Breast epithelium (tissue), 3 donors: ENCODE data around the gene TASOR2.

Experiments
- CTCF ChIP-seq, 3 donors: fragments of 450-650 bp; IDR thresholded peaks; one replicate each; pipeline ENCODE4 v1.5.1; 2016 to 2017; ENCODE audit warnings: antibody characterized with exemption in 3 of 3, mild to moderate bottlenecking in 3 of 3, moderate library complexity in 3 of 3
- POLR2A ChIP-seq: fragments of 450-650 bp; IDR thresholded peaks from one replicate; pipeline ENCODE4 v1.6.1; 2016; ENCODE audit warnings: antibody characterized with exemption, mild to moderate bottlenecking, moderate library complexity

GRCh38 chr10:5709865-5710264 is 25.2 kb downstream of the TASOR2 start:
- TF ChIP-seq CTCF (IDR thresholded peaks at IDR 0.05) (no peak), POLR2A (no peak)
